GM20000 (cell line): ENCODE data around the gene GDF11.

Source experiments
- DNase-seq: peaks from one replicate; pipeline ENCODE4 v3.0.0; 2012; ENCODE audit warnings: low spot score
- CTCF ChIP-seq: IDR thresholded peaks from 2 replicates; pipeline ENCODE4 v1.5.1; 2012; ENCODE audit warnings: mild to moderate bottlenecking, control low read depth; ENCODE audit errors: extremely low read depth, missing control alignments

GDF11 gene

GRCh38 chr12:55771736-55772135, 28.8 kb downstream of the GDF11 start:
- no peak for DNase-seq
- no peak for TF ChIP-seq CTCF

- DNase-seq = no peak
- no peak for TF ChIP-seq CTCF
These were observed 34.9 kb downstream of the GDF11 start for GRCh38 chr12:55777856-55778255.

DNA sequence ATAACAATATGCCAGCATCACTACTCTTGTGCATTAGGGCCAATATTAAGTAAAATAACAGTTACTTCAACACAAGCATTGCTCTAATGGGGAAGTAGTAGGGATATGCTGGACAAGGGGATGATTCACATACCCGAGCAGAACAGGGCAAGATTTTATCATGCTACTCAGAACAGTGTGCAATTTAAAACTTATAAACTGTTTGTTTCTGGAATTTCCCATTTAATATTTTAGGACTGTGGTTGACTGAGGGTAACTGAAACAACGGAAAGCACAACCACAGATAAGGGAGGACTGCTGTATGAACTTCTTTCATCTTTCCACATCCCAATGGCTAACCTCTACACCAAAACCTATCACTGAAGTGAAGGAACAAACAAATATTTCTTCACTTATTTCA, 37.8 kb downstream of the GDF11 start:
- no peak for TF ChIP-seq CTCF
- DNase-seq = no peak

- DNase-seq = no peak
- no peak for TF ChIP-seq CTCF
These were observed 45.6 kb downstream of the GDF11 start for GRCh38 chr12:55788546-55788945.

GRCh38 chr12:55789171-55789570, 46.2 kb downstream of the GDF11 start:
- TF ChIP-seq CTCF = no peak
- no peak for DNase-seq

- no peak for DNase-seq
- TF ChIP-seq CTCF = no peak
These were observed 47.0 kb downstream of the GDF11 start for GRCh38 chr12:55789893-55790292.

DNA sequence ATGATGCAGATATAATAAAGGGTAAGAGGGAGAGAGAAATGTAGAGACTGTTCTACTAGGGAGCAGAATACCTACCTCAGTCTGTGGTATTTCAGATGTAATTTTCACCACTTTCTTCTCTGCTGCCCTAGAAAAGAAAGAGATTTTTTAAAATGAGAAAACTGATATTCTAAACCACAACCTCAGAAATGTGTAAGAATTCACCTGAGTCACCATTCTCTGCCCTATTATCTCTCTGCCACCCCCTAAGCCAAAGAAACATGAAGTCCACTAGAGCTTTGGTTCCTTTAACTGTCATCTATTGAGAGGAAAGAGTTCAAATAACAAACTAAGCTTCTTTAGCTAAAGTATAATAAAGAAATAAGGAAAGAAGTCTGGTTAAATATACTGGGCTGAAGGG, 53.0 kb downstream of the GDF11 start:
- no peak for DNase-seq
- TF ChIP-seq CTCF = no peak
